Right lobe of liver (tissue), 4 donors: Measurements from ENCODE around the gene RSPO1.

Experiments used
- POLR2A ChIP-seq: fragments of 450-650 bp; IDR thresholded peaks from one replicate; pipeline ENCODE4 v1.6.1; 2017; ENCODE audit warnings: antibody characterized with exemption, mild to moderate bottlenecking
- TF ChIP-seq, protein P1 (sequence below), 4 donors: fragments of 200-600 bp in 3 of 4; fragments of 450-650 bp in 1 of 4; IDR thresholded peaks; one replicate each; pipeline versions ENCODE4 v1.5.1 to v1.8.0; 2016 to 2022; ENCODE audit warnings: antibody characterized with exemption in 4 of 4, mild to moderate bottlenecking in 2 of 4
- donor health status: DM: no; HTN: no; CAD: no.
- donor health status: DM: no; HTN: no; CAD: no.
- donor health status: DM: no; HTN: yes; CAD: no.

GRCh38 chr1:37599940-37600339, 34.8 kb downstream of the RSPO1 start:
- TF ChIP-seq, protein P1, sequence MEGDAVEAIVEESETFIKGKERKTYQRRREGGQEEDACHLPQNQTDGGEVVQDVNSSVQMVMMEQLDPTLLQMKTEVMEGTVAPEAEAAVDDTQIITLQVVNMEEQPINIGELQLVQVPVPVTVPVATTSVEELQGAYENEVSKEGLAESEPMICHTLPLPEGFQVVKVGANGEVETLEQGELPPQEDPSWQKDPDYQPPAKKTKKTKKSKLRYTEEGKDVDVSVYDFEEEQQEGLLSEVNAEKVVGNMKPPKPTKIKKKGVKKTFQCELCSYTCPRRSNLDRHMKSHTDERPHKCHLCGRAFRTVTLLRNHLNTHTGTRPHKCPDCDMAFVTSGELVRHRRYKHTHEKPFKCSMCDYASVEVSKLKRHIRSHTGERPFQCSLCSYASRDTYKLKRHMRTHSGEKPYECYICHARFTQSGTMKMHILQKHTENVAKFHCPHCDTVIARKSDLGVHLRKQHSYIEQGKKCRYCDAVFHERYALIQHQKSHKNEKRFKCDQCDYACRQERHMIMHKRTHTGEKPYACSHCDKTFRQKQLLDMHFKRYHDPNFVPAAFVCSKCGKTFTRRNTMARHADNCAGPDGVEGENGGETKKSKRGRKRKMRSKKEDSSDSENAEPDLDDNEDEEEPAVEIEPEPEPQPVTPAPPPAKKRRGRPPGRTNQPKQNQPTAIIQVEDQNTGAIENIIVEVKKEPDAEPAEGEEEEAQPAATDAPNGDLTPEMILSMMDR (IDR thresholded peaks at IDR 0.05), result no peak
- TF ChIP-seq POLR2A, result no peak
